CD4-positive, alpha-beta T cell treated with Interleukin-10 for 1 hour (primary cell): Measurements from ENCODE around the gene NCSTN.

Source experiments
- DNase-seq: peaks from one replicate; pipeline ENCODE4 v3.0.0-alpha.2; 2020

The NCSTN gene

DNA sequence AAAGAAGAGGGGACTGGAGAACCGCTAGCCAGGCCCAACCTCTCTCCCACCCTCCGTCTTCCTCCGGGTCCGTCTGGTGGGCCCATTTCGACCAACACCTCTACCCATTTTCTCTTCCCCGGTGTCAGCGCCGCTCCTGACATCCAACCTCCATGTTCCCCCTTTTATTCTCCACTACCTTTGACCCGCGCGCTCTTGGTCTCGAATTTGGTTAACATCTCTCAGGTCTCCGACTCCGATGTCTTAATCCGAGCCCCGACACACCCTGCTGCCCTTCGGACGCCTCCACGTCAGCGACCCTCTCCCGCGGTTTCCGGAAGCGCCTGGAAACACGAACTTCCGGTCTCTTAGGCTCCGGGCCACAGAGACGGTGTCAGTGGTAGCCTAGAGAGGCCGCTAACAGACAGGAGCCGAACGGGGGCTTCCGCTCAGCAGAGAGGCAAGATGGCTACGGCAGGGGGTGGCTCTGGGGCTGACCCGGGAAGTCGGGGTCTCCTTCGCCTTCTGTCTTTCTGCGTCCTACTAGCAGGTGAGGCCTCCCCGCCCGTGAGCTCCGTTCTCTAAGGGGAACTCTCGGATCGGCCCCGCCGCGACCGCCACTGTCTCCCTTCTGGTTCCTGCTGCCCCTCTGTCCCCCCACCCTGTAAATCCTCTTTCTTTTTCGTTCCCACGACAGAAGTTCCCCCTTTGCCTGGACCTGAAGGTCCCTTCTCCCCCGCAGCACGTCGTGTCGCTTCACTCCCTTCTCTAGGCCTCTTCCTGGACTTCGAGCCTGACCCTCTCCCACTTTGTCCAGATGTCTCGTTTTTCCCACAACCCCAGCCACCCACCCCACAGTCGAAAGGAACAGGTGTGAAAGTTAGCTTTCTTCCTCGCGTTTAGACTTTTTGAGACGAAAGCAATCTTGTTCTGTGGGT lies at the start of gene NCSTN, which contains the start of gene COPA:
Gene NCSTN (plus strand): TSS at position 431 of the 917 bp plus-strand sequence. CDS start 14 bp downstream, at position 445.
Gene COPA (minus strand): TSS at position 298 of the 917 bp plus-strand sequence. CDS start 80 bp downstream, at position 218.
- DNase-seq = peak; percentile 94

DNA sequence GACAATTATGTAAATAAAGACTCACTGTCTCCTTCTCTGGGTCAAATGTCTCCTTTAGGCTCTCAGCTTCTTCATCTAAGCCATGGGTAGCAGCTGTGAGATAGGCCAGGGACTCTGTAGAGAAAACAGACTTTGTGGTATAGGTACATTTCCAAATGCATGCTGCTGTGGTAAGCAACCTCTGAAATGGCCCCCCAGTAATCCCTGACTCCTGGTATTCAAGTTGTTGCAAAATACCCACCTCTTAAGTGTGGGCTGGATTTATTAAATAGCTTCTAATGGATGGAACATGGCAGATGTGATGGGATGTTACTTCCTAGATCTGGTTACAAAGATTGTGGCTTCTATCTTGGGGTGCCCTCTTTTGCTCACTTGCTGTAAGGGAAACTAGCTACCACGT lies 47.1 kb upstream of the NCSTN start:
- DNase-seq = no peak

DNA sequence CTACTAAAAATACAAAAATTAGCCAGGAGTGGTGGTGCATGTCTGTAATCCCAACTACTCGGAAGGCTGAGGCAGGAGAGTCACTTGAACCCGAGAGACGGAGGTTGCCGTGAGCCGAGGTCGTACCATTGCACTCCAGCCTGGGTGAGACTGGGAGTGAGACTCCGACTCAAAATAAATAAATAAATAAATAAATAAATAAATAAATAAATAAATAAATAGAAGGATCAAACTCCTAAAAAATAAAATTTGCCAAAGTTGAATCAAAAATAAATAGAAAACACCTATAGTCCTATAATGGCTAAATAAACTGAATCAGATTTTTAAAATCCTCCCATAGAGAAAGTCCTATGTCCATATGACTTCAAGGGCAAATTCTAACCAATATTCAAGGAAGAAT lies 43.0 kb upstream of the NCSTN start:
- DNase-seq = no peak

DNA sequence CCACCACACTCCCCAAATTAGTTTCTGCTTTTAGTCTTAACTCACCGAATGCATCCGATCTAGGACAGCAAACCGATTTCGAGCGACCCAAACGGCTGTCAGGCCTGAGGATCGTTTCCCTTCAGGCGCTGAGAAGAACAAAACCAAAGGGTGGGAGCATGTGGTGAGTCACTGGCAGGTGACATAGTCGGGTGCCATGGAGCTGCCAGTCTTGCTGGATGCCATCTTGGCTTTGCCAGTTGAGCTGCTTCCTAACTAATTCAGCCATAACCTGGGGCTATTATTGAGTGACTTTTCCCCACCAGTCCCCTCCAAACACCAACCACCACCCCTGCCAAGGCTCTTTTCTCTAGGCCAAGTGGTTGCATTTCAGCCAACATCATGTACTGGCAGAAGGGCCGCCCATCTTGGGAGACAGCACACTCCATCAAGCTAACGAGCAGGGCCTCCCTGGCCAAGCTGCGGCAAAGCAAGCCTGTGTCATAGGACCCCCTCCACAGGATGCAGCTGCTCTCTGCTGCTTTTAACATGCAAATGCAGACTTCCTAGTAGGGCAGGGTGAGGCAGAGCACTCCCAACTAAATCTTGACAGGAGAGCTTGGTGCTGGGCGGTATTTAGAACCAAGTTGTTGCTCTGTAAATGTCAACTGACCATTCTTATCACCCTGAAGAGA lies 35.9 kb upstream of the NCSTN start:
- no peak for DNase-seq

DNA sequence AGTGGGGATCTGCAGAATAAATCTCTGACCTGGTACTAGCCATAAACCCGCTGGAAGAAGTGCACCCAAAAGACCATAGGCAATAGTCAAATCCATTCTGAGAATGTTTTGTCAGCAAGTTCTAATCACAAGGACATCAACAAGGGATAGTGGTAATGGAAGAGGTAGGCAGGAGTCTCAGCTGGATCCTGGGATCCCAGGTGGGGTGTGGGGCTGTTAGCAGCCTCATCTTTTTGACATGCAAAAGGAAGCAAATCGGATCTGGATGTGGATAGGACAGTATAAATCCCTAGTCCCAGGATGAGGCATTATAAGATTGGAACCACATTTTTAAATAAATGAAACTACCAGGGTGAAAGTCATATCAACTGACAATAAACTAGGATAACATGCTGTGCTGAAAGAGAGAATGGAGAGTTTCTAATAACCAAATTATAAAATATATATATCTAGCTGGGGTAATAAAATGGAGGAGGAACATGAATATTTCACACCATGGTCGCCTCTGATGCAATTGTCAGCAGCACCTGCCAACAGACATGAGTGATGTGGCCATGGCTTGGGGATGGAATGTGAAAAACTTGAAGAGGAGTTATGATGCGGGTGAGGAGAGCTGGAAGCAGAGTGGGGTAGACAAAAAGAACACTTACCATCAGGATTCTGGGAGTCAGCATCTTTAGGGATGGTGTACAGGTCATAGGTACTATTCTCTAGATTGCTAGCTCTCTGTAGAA lies 34.6 kb upstream of the NCSTN start:
- DNase-seq = no peak

DNA sequence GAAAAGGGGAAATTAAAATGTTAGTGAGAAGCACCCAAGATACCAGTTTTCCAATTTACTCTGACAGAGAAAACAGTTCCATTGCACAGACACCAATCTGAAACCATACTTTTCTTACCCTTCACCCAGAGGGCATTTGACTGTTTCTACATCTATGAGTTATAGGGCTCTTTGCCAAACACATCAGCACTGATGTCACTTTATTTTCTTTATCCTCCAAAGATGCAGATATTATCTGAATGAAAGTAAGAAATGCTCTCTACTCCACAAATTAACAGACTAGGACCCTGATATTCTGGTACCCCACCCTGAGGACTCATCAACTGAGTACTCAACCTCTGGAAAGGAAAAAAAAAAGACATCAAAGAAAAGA lies 34.0 kb upstream of the NCSTN start:
- no peak for DNase-seq

DNA sequence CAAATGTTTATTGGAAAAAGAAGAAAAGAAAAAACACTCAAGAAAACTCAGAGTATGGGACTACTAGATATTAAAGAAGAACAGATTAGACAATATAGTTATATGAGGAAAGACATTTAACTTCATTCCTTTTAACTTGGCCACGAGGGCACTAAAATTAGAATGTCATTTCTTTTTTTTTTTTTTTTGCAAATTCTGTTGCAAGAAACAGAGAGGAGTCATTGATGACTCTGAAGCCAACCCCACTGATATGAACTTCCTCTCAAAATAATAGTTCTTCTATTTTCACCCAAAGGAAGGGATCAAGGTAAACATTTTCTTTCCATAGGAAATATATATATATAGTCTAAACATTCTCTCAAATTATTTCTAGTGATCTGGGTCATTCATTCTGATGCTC lies 33.6 kb upstream of the NCSTN start:
- DNase-seq = no peak

DNA sequence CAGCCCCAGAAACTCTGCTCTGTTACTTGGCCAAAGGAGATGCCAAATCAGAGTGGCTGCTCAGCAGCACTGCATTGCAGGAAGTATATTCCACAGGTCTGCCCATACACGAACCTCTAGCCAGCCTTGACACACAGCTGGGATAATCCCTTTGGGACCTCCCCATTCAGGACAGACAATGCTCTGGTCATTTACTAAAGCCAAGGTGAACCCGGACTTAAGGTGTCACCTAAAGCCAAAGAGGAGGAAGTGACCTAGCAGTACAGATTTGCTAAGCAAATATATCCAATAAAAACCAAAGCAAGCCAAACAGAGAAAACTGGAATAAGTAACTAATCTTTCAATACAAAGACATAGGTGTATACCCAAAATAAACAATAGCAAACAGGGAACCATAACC lies 27.8 kb upstream of the NCSTN start:
- DNase-seq = no peak

DNA sequence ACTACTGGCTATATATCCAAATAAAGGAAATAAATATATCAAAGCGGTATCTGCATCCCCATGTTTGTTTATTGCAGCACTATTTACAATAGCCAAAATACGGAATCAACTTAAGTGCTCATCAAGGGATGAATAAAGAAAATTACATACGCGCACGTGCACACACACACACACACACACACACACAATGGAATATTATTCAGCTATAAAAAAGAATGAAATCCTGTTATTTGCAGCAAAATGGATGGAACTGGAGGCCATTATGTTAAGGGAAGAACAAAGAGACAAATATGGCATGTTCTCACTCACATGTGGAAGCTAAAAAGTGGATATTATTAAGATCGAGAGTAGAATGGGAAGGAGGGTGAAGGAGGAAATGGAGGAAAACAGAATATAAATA lies 20.4 kb upstream of the NCSTN start:
- no peak for DNase-seq

DNA sequence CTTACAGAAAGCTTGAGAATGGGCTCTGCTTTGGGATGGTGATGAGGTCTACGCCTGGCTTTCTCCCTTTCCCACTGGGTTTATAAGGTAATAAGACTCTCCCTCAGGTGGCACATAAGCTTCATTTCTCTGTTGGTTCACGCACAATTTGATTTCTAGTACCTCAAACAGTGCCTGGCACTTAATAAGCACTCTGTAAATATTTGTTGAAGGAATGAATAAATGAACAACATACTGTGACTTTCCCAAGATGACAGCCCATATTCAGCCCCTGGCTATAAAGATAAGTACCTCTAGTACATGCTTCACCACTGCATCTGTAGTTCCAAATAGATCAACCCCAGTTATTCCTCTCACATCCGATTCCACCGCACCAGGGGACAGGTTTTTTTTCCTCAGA lies 17.9 kb upstream of the NCSTN start:
- DNase-seq = no peak

DNA sequence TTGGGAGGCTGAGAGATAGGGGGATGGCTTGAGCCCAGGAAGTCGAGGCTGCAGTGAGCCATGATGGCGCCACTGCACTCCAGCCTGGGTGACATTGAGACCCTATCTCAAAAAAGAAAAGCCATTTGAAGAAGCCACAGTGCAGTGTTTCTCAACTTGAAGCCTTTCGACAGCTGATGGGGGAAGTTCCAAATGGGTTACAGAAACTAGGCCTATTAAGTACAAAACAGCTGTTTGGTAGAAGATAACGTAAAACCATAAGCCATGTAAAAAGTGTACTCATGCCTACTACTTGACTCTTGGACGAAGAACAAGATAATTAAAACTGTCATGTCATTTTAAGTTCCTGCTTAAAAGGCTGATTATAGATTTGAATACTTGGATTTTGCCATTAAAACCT lies 16.8 kb upstream of the NCSTN start:
- DNase-seq = no peak

DNA sequence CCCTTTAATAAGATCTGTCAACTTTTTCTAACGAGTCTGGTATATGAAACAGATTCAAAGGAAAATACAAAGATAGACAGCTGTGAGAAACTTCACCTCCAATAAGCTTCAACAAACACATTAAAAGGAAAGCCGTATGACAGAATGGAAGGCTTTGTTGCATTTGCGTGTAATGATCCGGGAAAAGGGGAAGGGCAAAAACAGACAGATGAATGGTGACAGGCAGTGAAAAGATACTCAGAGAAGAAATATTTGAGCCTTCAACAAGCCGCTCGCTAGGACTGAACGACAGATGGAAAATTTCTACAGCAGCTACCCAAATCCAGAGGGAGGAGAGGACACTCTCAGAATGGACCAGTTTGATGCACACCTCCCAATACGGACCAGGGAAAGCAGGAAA lies 15.0 kb upstream of the NCSTN start:
- no peak for DNase-seq

DNA sequence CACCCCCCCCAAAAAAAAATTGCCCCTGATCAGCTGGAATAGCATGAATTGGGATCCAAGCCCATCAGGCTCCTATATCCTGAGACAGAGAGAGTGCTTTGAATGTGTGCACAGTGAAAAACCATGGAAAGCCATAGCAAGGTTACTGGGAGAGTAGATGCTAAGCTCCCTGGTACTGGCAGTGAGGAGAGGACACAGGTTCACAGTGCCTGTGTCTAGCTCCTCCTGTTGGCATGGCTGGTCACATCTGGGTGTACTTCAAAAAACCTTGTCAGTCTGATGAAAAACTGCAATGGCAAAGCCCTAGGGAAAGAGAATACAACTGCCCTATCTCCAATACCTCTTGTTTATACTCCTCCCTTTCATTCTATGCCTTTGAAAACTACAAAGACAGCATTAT lies 13.1 kb upstream of the NCSTN start:
- DNase-seq = no peak

DNA sequence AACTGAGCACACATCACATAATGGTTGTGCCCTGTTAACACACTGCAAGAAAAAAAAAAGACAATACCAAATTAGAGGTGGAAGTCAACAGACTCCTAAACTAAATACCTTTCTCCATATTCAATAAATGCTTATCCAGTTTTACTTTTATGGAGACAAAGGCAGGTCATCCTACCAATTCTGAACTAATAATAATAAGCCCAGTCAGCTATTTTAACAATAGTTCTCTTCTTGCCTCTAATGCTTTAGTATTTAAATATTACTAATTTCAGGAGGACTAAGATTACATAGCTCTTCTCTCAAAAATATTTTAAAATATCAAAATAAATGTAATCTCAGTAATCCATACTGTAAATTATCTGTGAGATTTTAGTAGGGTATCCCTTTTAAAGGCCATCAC lies 10.7 kb upstream of the NCSTN start:
- no peak for DNase-seq

DNA sequence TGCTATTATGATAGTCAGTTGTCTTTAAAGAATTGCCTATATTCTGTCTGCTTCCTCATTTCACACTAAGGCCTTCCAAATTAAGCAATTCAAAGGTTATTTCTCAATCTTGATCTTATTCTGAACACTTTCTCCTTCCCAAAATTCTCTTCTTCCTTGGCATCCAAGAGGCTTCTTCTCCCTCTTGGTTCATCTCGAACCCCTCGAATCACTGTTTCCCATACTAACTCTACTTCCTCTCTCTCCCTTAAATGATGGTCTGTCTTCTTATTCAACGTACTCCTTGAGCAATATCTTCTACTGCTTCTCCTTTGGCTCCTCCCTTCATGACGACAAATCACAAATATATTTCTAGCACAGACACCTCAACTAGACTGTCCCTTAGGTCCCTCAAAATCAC lies 4.6 kb upstream of the NCSTN start:
- DNase-seq = no peak

DNA sequence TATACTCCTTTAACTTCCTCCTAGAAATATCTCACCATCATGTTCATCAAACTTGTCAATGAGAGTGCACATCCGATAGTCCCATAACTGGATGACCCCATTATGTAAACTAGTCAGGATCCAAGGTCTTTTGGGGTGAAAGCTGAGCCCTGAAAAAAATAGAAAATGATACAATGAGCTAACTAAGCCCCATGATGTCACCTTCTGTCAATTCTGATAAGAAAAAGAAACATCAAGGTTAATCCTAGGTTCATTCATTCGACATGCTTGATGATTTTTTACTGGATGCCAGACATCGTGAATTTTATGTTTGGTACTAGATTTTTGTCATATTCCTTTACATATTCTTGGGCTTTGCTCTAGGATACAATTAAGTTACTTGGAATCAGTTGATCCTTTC lies 3.0 kb upstream of the NCSTN start:
- DNase-seq = no peak

DNA sequence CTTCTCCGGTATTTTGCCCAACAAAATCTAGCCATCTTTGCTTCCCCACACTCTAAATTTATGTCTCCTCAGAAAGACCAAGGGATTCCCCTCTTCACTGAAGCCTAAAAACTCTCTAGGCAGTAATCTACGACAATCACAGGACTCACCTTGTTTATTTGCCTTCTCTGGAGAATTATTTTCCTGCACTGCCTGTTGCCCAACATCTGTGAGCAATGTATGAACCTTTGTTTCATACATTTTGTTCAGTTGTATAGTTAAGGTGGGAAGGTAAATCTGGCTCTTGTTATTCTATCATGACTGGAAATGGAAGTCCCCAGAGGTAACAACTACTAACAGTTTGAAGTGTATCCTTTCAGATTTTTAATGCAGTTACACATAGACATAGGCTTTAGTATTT lies 2.3 kb upstream of the NCSTN start:
- DNase-seq = no peak

DNA sequence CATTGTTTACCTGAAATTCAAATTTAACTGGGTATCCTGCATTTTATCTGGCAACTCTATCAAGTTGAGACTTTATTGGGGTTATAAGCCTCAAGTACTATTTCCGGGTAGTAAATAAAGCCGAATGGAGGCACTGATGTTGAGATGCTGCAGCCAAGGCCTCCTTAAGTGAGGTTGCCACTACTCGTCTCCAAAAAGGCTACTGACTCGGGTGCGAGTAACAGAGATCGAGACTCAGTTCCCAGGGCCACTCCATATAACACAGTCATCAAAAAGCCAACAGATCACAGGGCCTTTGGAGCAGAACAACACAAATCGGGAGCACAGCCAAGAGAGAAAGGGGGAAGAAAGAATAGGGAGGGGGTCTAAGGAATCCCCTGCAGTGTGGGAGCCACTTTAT lies 657 bp upstream of the NCSTN start:
- DNase-seq = peak; percentile 25

DNA sequence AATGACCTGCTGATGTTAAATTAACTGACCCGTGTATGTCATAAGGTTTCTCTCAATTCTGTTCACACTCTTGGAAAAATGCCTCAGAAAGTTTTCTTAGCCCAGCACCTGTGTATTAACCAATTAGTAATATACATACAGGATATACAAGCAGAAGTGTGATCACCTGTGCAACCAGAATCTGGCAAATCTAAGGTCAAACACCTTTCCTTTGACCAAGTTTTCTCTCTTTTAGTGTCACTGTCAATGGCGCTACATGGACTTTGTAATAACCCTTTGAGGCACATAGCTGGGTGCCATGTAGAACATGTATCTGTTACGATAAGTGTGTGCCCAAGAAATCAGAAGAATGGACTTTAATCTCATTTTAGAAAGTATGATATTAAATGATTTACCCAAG lies 1.1 kb downstream of the NCSTN start:
- DNase-seq = no peak

DNA sequence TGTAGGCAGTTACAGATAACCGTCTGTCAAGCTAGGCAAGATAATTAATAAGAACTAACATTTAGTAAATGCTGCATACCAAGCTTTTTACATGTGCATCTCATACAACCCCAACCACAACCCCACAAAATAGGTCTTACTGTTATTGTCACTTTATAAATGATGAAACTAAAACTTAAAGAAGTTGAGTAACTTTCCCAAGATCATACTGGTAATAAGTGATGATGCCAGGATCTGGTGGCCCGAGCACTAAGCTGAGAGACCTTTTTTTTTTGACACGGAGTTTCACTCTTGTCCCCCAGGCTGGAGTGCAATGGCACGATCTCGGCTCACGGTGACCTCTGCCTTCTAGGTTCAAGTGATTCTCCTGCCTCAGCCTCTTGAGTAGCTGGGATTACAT lies 1.8 kb downstream of the NCSTN start:
- DNase-seq = no peak

DNA sequence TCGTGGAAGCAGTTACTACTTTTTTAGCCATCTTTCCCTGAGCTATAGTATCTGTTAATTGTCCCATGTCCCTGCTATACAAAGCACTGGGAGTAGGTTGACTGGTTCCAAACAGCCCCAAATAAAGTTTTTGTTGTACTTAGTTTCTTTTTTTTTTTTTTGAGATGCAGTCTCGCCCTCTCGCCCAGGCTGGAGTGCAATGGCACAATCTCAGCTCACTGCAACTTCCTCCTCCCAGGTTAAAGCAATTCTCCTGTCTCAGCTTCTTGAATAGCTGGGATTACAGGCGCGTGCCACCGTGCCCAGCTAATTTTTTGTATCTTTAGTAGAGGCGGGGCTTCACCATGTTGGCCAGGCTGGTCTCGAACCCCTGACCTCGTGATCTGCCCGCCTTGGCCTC lies 3.3 kb downstream of the NCSTN start:
- no peak for DNase-seq

DNA sequence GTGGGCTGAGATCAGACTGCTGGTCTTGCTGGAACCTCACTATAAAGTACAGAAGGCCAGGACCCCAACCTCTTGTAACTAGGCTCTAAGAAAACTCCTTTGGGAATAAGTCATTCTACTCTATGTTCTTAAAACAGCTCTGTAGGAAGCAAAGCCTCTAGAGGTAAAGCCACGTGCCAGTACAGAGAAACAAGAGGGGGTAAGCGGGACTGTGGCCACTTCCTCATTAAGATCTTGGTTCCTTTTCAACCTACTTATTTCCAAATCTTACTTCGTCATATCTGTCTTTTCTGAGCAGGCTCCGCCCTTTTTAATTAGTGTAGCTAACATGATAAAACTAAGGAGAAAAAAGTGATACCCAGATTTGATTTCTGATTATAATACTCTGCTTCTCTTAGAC lies 3.8 kb downstream of the NCSTN start:
- DNase-seq = no peak

DNA sequence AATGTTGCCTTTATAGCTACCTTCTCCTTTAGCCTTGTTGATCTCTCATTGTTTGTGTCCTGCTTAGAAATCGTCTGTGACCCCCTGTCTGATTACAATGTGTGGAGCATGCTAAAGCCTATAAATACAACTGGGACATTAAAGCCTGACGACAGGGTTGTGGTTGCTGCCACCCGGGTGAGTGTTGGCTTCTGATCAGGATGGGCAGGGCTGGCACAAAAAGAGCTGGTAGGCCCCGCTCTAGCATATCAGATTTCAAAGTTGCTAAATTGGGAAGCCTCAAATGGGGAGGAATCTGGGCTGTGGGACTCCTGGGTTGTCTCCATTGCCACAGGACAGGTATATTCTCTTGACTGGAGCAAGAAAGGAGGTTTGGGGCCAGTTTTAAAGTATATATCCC lies 8.4 kb downstream of the NCSTN start:
- no peak for DNase-seq

DNA sequence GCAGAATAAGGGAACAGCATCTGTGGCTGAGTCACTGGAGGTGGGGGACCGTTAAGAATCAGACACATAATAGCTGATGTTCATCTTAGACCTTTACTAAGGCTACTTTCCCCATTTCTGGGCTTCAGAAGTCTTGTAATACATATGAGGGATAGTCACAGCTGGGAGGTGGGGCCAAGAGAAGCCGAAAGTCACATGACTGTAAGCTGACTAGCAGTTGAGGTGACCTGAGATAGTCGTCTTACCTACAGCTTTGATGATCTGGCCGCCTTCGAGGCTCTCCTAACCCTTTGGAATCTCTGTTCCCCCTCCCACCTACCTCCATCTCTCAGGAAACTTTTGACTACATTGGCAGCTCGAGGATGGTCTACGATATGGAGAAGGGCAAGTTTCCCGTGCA lies 9.4 kb downstream of the NCSTN start:
- DNase-seq = no peak
